ENCODE results near the gene PRSS36. TPM values are rescaled to one million over a fixed set of nuclear protein-coding genes. Genes with fewer than 3 reads are reported as not detected.

The PRSS36 gene
- total RNA-seq, 2 donors from 2014 or later: 4.3 to 4.7 TPM

DNA sequence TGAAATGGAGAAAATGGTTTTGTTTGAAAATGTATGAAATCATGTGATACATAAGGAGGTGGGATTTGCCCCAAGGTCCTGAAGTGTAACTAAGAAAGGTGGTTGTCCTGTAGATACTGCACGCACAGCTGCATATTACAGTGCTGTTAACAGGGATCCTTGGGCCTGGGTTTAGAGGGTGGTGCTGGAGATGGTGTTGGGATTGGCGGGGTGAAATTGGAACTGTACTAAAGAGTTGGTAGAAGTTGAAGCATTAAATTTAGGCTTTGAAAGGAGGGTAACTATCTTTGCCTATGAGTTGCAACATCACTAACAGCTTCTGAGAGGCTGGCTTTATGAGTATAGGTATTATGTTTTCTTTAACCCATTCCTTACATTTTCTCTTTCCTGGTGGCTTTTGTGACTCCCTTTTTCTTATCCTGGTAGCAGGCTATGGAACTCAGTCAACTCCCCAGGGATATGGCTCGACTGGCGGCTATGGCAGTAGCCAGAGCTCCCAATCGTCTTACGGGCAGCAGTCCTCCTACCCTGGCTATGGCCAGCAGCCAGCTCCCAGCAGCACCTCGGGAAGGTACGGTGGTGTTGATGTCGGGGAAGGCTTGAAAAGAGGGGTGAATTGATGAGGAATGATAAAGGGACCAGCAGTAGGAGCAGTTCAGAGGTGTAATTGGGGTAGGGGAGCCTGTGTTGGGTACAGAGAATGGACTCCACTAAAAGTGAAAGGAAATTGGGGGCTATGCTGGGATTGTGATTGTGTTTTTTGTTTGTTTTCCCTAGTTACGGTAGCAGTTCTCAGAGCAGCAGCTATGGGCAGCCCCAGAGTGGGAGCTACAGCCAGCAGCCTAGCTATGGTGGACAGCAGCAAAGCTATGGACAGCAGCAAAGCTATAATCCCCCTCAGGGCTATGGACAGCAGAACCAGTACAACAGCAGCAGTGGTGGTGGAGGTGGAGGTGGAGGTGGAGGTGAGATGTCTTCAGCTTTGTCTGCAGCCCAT lies 33.9 kb upstream of the PRSS36 start:
- H3K4me3 ChIP-seq: no peak overlapping the region
- intact Hi-C loops (cut with DNase I): loop anchor here (5.0 kb wide), 1 partner anchor 151 kb away; the partner anchor contains the start of gene STX4
- 73% methylated on average over 10 of the region's 10 CpGs for WGBS
- H3K36me3 ChIP-seq: peaks cover 12 to 18% of the 10 kb centered on the region in 2 donors
- peaks cover 18% of the 10 kb centered on the region for H3K4me1 ChIP-seq (replicated peaks)
- TF ChIP-seq, protein P1, sequence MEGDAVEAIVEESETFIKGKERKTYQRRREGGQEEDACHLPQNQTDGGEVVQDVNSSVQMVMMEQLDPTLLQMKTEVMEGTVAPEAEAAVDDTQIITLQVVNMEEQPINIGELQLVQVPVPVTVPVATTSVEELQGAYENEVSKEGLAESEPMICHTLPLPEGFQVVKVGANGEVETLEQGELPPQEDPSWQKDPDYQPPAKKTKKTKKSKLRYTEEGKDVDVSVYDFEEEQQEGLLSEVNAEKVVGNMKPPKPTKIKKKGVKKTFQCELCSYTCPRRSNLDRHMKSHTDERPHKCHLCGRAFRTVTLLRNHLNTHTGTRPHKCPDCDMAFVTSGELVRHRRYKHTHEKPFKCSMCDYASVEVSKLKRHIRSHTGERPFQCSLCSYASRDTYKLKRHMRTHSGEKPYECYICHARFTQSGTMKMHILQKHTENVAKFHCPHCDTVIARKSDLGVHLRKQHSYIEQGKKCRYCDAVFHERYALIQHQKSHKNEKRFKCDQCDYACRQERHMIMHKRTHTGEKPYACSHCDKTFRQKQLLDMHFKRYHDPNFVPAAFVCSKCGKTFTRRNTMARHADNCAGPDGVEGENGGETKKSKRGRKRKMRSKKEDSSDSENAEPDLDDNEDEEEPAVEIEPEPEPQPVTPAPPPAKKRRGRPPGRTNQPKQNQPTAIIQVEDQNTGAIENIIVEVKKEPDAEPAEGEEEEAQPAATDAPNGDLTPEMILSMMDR (IDR thresholded peaks at IDR 0.05): no peak
- TF ChIP-seq POLR2AphosphoS5 (IDR thresholded peaks at IDR 0.05) (no peak), POLR2A (IDR thresholded peaks at IDR 0.05) (no peak)
- no peak overlapping the region for H3K27ac ChIP-seq
- DNase-seq (ENCODE audit: low spot score): no peak
- H3K27me3 ChIP-seq (replicated peaks; ENCODE audit: insufficient read depth): no peaks in the 10 kb centered on the region
- no peaks in the 10 kb centered on the region for H3K9me3 ChIP-seq

DNA sequence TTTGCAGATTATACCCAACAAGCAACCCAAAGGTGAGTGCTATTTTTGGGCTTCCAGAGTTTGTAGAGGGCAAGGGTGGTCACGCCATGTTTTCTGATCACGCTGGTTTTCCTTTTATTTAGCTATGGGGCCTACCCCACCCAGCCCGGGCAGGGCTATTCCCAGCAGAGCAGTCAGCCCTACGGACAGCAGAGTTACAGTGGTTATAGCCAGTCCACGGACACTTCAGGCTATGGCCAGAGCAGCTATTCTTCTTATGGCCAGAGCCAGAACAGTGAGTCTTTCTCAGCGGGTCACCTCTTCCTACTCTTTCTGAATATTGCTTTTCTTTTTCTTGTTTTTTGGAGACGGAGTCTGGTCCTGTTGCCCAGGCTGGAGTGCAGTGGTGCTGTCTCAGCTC lies 32.5 kb upstream of the PRSS36 start:
- peaks cover 18% of the 10 kb centered on the region for H3K4me1 ChIP-seq (replicated peaks)
- no peaks in the 10 kb centered on the region for H3K27me3 ChIP-seq (replicated peaks; ENCODE audit: insufficient read depth)
- WGBS: 17% methylated on average over 7 of the region's 7 CpGs
- no peak for DNase-seq (ENCODE audit: low spot score)
- no peak overlapping the region for H3K27ac ChIP-seq
- H3K9me3 ChIP-seq: no peaks in the 10 kb centered on the region
- peak overlapping the region in 1 of 2 donors; percentile 99 for H3K4me3 ChIP-seq
- H3K36me3 ChIP-seq: peaks cover 8 to 11% of the 10 kb centered on the region in 2 donors
- TF ChIP-seq POLR2AphosphoS5 (IDR thresholded peaks at IDR 0.05): no peak
- TF ChIP-seq, protein P1 (IDR thresholded peaks at IDR 0.05): no peak
- TF ChIP-seq POLR2A (IDR thresholded peaks at IDR 0.05): no peak
- intact Hi-C loops (cut with DNase I): loop anchor here (5.0 kb wide), 1 partner anchor 150 kb away; the partner anchor contains the start of gene STX4

DNA sequence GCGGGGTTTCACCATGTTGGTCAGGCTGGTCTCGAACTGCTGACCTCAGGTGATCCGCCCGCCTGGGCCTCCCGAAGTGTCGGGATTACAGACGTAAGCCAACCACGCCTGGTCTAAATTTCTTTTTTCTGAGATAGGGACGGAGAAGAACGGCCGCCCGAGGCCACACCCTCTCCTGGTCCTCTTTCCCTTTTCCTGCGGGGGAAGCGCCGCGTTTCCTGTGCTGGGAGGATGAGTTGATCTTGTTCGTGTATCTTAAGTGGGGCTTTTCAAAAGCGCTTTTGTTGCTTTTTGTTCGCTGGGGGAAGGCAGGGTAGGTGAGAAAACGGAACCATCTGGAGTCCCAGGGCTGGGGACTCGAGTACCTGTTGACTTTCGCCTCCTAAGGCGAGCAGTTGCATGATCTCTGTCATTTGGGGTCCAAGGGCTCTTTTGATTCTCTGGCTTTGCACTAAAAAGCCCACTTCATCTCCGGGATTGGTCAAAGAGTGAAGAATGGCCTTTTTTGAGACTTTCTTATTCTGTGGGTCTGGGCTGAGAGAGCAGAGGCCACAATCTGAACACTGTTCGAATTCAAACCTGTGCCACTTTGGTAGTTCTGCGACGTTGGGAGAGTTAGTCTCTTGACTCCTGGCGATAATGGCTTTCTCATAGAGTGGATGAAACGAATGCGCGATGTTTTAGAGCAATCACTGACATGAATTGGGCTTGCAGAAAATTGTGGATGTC lies 31.4 kb upstream of the PRSS36 start:
- DNase-seq (ENCODE audit: low spot score): no peak
- Histone ChIP-seq H3K27ac (peak overlapping the region; percentile 98), H3K4me3 (peak overlapping the region; percentile 95 to 99), H3K27me3 (replicated peaks; ENCODE audit: insufficient read depth) (no peaks in the 10 kb centered on the region), H3K36me3 (peaks cover 2 to 3% of the 10 kb centered on the region in 2 donors), H3K9me3 (no peaks in the 10 kb centered on the region), H3K4me1 (replicated peaks) (peaks cover 18% of the 10 kb centered on the region)
- 4% methylated on average over 31 of the region's 31 CpGs for WGBS
- intact Hi-C loops (cut with DNase I): loop anchor here (2.0 to 5.0 kb wide), 2 partner anchors 149 to 262 kb away; partner anchors contain the start of genes STX4 and ZNF843
- TF ChIP-seq POLR2AphosphoS5 (IDR thresholded peaks at IDR 0.05) (no peak), POLR2A (IDR thresholded peaks at IDR 0.05) (no peak)
- TF ChIP-seq, protein P1 (IDR thresholded peaks at IDR 0.05): no peak

DNA sequence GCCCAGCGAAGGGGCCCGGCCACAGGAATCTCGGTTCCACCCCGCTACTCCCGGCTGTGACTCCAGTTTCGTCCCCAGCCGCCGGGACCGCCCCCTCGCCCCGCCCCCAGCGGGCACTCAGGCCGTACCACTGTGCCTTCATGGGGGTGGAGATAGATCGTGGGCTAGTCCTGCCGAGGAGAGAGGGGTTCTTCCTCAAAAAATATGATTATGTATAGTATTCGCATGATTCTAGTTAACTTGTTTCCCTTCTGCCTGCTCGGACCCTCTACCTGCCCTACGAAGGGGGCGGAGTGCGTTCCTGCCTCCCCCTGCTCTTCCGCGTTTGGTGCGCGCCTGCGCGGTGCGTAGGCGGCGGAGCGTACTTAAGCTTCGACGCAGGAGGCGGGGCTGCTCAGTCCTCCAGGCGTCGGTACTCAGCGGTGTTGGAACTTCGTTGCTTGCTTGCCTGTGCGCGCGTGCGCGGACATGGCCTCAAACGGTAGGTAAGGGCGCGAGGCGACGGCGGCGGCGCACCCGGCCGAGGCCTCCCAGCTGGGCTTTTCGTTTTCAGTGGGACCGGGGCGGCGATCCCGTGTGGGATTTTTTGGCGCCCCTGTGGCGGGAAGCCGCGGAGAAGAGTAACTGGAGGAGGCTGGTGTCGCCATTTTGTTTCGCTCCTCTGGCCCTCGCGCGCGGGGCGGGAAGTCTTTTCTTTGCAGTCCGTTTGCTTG lies 30.0 kb upstream of the PRSS36 start, which contains the start of gene FUS:
Gene FUS, plus strand, starts transcription at position 393 of the 713 bp plus-strand sequence. Its CDS starts 76 bp downstream, at position 469.
- Histone ChIP-seq H3K9me3 (no peaks in the 10 kb centered on the region), H3K36me3 (no peaks in the 10 kb centered on the region)
- intact Hi-C loops (cut with DNase I): loop anchor here (1.0 to 5.0 kb wide), 3 partner anchors 38 to 263 kb away; partner anchors contain the start of genes STX4 and ZNF843

More for the DNA sequence above, 30.0 kb upstream of the PRSS36 start, which contains the start of gene FUS:
- Histone ChIP-seq H3K27ac (peak within 1 kb of the TSS; percentile 98), H3K4me1 (replicated peaks) (peaks cover 18% of the 10 kb centered on the region), H3K4me3 (peak within 1 kb of the TSS; percentile 95 to 99), H3K27me3 (replicated peaks; ENCODE audit: insufficient read depth) (no peaks in the 10 kb centered on the region)
- under 1% methylated on average over 68 of the region's 69 CpGs for WGBS
- DNase-seq (ENCODE audit: low spot score): peak; percentile 90
- TF ChIP-seq POLR2AphosphoS5 (IDR thresholded peaks at IDR 0.05) (peak; percentile 97), POLR2A (IDR thresholded peaks at IDR 0.05) (peak; percentile 91)
- TF ChIP-seq, protein P1 (IDR thresholded peaks at IDR 0.05): peak in 1 of 4 experiments; percentile 4

Measured in prostate gland (tissue), 2 donors.